ENCODE data around the gene DPP4. TPM values are rescaled to one million over a fixed set of nuclear protein-coding genes. Genes with fewer than 3 reads are reported as not detected.

Gene DPP4
- total and polyA plus RNA-seq, 2 of the 13 experiments (the other 11 are each of a cell fraction or from before 2014, with no cell fraction given) = 39.4 to 109 TPM

DNA sequence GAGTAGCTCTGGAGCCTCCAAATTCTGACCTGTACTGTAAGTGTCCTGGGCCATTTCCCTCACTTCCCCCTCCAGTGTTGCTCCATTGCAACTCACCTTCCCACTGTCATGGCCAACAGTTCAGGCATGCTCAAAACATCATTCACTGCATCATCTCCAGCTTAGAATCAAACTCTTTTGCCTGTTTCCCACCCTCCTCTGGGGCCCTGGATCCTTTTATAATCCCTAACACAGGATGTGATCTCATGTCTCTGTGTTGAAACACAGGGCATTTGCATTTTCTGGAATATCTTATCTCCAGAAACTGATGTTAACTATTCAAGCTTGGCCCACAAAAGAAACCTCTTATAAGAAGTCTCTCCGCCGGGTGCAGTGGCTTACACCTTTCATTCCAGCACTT, 3.0 kb downstream of the DPP4 start (continued):
- TF ChIP-seq RERE (CRISPR knock-in tag; IDR thresholded peaks at IDR 0.05; ENCODE audit: low read depth) = no peak
- TF ChIP-seq, protein P1, sequence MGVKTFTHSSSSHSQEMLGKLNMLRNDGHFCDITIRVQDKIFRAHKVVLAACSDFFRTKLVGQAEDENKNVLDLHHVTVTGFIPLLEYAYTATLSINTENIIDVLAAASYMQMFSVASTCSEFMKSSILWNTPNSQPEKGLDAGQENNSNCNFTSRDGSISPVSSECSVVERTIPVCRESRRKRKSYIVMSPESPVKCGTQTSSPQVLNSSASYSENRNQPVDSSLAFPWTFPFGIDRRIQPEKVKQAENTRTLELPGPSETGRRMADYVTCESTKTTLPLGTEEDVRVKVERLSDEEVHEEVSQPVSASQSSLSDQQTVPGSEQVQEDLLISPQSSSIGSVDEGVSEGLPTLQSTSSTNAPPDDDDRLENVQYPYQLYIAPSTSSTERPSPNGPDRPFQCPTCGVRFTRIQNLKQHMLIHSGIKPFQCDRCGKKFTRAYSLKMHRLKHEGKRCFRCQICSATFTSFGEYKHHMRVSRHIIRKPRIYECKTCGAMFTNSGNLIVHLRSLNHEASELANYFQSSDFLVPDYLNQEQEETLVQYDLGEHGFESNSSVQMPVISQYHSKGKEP (CRISPR knock-in tag; IDR thresholded peaks at IDR 0.05) = no peak
- TF ChIP-seq, protein P2, sequence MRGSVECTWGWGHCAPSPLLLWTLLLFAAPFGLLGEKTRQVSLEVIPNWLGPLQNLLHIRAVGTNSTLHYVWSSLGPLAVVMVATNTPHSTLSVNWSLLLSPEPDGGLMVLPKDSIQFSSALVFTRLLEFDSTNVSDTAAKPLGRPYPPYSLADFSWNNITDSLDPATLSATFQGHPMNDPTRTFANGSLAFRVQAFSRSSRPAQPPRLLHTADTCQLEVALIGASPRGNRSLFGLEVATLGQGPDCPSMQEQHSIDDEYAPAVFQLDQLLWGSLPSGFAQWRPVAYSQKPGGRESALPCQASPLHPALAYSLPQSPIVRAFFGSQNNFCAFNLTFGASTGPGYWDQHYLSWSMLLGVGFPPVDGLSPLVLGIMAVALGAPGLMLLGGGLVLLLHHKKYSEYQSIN (CRISPR knock-in tag; IDR thresholded peaks at IDR 0.05; ENCODE audit: borderline replicate concordance) = no peak
- no peak for TF ChIP-seq ZNF326 (CRISPR knock-in tag; IDR thresholded peaks at IDR 0.05; ENCODE audit: borderline replicate concordance)
- TF ChIP-seq GTF3A (CRISPR knock-in tag; conservative IDR thresholded peaks at IDR 0.05) = no peak
- TF ChIP-seq NCOA2 (CRISPR knock-in tag; IDR thresholded peaks at IDR 0.05) = no peak
- TF ChIP-seq KAT2B (IDR thresholded peaks at IDR 0.05; ENCODE audit: borderline replicate concordance, low read depth, low read length) = no peak
- TF ChIP-seq NR2F2 (IDR thresholded peaks at IDR 0.05; ENCODE audit: borderline replicate concordance, low read depth) = no peak
- TF ChIP-seq ZBTB46 (CRISPR knock-in tag; IDR thresholded peaks at IDR 0.05; ENCODE audit: borderline replicate concordance) = no peak
- TF ChIP-seq FOXM1 (CRISPR knock-in tag; IDR thresholded peaks at IDR 0.05) = no peak
- TF ChIP-seq ZNF567 (CRISPR knock-in tag; IDR thresholded peaks at IDR 0.05; ENCODE audit: borderline replicate concordance) = no peak
- TF ChIP-seq ZNF761 (CRISPR knock-in tag; conservative IDR thresholded peaks at IDR 0.05) = no peak
- TF ChIP-seq ZNF264 (CRISPR knock-in tag; IDR thresholded peaks at IDR 0.05) = no peak
